Measurements from ENCODE around the gene CD320.

DNA sequence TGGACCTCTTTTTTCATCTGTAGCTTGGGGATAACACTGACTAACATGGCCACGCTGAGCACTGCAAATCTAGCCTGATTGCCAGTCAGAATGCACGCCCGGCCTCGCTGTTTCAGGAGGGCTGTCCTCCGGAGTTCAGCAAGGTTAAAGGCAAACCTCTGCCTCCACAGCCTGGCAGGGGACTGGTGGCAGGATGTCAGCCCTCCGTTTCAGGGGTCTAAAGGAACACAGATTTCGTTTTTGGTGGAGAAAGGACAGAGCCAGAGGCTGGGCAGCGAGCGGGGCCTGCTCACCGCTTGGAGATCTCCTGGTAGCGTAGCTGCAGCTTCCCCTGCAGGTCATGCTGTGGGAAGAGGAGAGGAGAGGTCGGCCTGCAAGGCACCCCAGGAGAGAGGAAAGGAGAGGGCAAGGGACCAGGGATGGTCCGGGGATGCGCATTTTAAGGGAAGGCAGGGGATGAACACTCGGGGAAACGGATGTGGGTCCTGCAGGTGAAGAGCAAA, 12.5 kb upstream of the CD320 start:
- TF ChIP-seq EZH2phosphoT487 (IDR thresholded peaks at IDR 0.05; ENCODE audit: insufficient read depth, low read depth) (no peak), EZH2 (IDR thresholded peaks at IDR 0.05; ENCODE audit: insufficient read depth, poor library complexity, severe bottlenecking) (no peak)
